IMR-90 (cell line): ENCODE measurements around the gene RALGAPA2. TPM values are rescaled to one million over a fixed set of nuclear protein-coding genes. Genes with fewer than 3 reads are reported as not detected.

Experiments used
- ATAC-seq: fragments of 200-7000 bp; cut with Tn5 transposase; 2 replicates; pipeline ENCODE4 v1.9.1; 2020; ENCODE audit warnings: low read depth, mild to moderate bottlenecking, moderate library complexity
- BruUV-seq: library from RNA; stranded (reverse); fragments of 400-500 nt; replicated peaks from 2 replicates; lab custom pipeline; 2021; lab: Mats Ljungman, UMichigan
- CTCF ChIA-PET: fragments of 300-600 bp; formaldehyde crosslinking; extraction: SDS; loops from one replicate; lab custom pipeline; 2021; ENCODE audit warnings: antibody characterized with exemption; lab: Yijun Ruan, JAX
- POLR2A ChIA-PET: fragments of 300-600 bp; sonication (Branson Sonifier 250); formaldehyde crosslinking; loops from one replicate; lab custom pipeline; 2022; ENCODE audit warnings: antibody characterized with exemption; ENCODE audit not compliant: unreplicated experiment; lab: Charles Lee
- DNase-seq: peaks from one replicate; pipeline ENCODE4 v3.0.0; 2013
- H2AFZ ChIP-seq: replicated peaks from 2 replicates; pipeline ENCODE3; 2013; ENCODE audit warnings: low read length, mild to moderate bottlenecking; ENCODE audit not compliant: poor library complexity
- H2AK5ac ChIP-seq: 2 replicates; pipeline ENCODE4 v1.6.1; 2013; ENCODE audit warnings: low read depth, low read length, inconsistent platforms
- H2AK9ac ChIP-seq: replicated peaks from 2 replicates; pipeline ENCODE3; 2013; ENCODE audit warnings: mild to moderate bottlenecking, low read depth, low read length, moderate library complexity; ENCODE audit not compliant: poor library complexity
- H2BK120ac ChIP-seq: 2 replicates; pipeline ENCODE4 v1.6.1; 2013; ENCODE audit warnings: low read depth, low read length, inconsistent platforms
- H2BK15ac ChIP-seq: 3 replicates; pipeline ENCODE4 v1.6.1; 2013; ENCODE audit warnings: low read depth, low read length, inconsistent platforms
- H2BK20ac ChIP-seq: 2 replicates; pipeline ENCODE4 v1.6.1; 2013; ENCODE audit warnings: low read depth, mild to moderate bottlenecking, inconsistent platforms, low read length, moderate library complexity
- H2BK5ac ChIP-seq: 2 replicates; pipeline ENCODE4 v1.6.1; 2013; ENCODE audit warnings: mild to moderate bottlenecking, low read depth, low read length, inconsistent platforms; ENCODE audit not compliant: poor library complexity, severe bottlenecking
- H3K14ac ChIP-seq: replicated peaks from 2 replicates; pipeline ENCODE4 v1.6.1; 2013; ENCODE audit warnings: low read depth, low read length, inconsistent platforms
- H3K18ac ChIP-seq: 2 replicates; pipeline ENCODE4 v1.6.1; 2013; ENCODE audit warnings: low read depth, low read length, control low read depth
- H3K23ac ChIP-seq: 2 replicates; pipeline ENCODE4 v1.6.1; 2013; ENCODE audit warnings: low read depth, low read length, inconsistent platforms
- H3K27ac ChIP-seq: 2 replicates; pipeline ENCODE4 v1.5.1; 2013; ENCODE audit warnings: mild to moderate bottlenecking, control low read depth, low read length; ENCODE audit not compliant: insufficient read depth
- H3K27me3 ChIP-seq: 2 replicates; pipeline ENCODE4 v1.6.1; 2013; ENCODE audit warnings: low read length; ENCODE audit not compliant: control insufficient read depth, insufficient read depth
- H3K36me3 ChIP-seq: 2 replicates; pipeline ENCODE4 v1.6.1; 2013; ENCODE audit warnings: low read length, mixed read lengths; ENCODE audit not compliant: control insufficient read depth, insufficient read depth
- H3K4ac ChIP-seq: 2 replicates; pipeline ENCODE4 v1.6.1; 2013; ENCODE audit warnings: low read depth, low read length, inconsistent platforms
- H3K4me1 ChIP-seq: 2 replicates; pipeline ENCODE4 v1.6.1; 2013; ENCODE audit warnings: low read length, mixed read lengths; ENCODE audit not compliant: control insufficient read depth, insufficient read depth
- H3K4me2 ChIP-seq: 2 replicates; pipeline ENCODE4 v1.6.1; 2013; ENCODE audit warnings: low read depth, mild to moderate bottlenecking, control low read depth, low read length, moderate library complexity
- H3K4me3 ChIP-seq: 2 replicates; pipeline ENCODE4 v1.5.1; 2013; ENCODE audit warnings: low read depth, mild to moderate bottlenecking, control low read depth, low read length, moderate library complexity; ENCODE audit not compliant: insufficient read depth
- H3K56ac ChIP-seq: 2 replicates; pipeline ENCODE4 v1.6.1; 2013; ENCODE audit warnings: low read length, inconsistent platforms; ENCODE audit not compliant: insufficient read depth; ENCODE audit errors: extremely low read depth
- H3K79me1 ChIP-seq, 2 experiments: 2 replicates each; pipeline ENCODE4 v1.6.1; 2013; ENCODE audit warnings: low read length in 2 of 2, inconsistent platforms in 1 of 2, low read depth in 1 of 2
- H3K9ac ChIP-seq: 2 replicates; pipeline ENCODE4 v1.6.1; 2013; ENCODE audit warnings: low read depth, low read length, control low read depth
- H3K9me1 ChIP-seq: 2 replicates; pipeline ENCODE4 v1.6.1; 2013; ENCODE audit warnings: low read length, inconsistent platforms; ENCODE audit not compliant: insufficient read depth
- H3K9me3 ChIP-seq: 2 replicates; pipeline ENCODE4 v1.6.1; 2013; ENCODE audit warnings: low read length; ENCODE audit not compliant: control insufficient read depth, insufficient read depth
- H4K20me1 ChIP-seq: 2 replicates; pipeline ENCODE4 v1.6.1; 2013; ENCODE audit warnings: low read length, inconsistent platforms; ENCODE audit not compliant: insufficient read depth
- H4K5ac ChIP-seq: 2 replicates; pipeline ENCODE4 v1.6.1; 2013; ENCODE audit warnings: mild to moderate bottlenecking, low read depth, low read length, control low read depth
- H4K8ac ChIP-seq, 2 experiments: 2 replicates each; pipeline ENCODE4 v1.6.1; 2013; ENCODE audit warnings: low read depth in 2 of 2, low read length in 2 of 2, control low read depth in 1 of 2, inconsistent platforms in 1 of 2
- H4K91ac ChIP-seq: 2 replicates; pipeline ENCODE4 v1.6.1; 2013; ENCODE audit warnings: low read depth, low read length, inconsistent platforms; ENCODE audit not compliant: insufficient read depth
- BHLHE40 ChIP-seq: fragments of 150-350 bp; IDR thresholded peaks from 2 replicates; pipeline ENCODE4 v1.6.1; 2016; ENCODE audit warnings: mild to moderate bottlenecking, low read depth, low read length
- CEBPB ChIP-seq: IDR thresholded peaks from 2 replicates; pipeline ENCODE4 v1.6.1; 2012; ENCODE audit warnings: low read depth, low read length, improper control_type of control experiment
- CHD1 ChIP-seq: IDR thresholded peaks from 2 replicates; pipeline ENCODE4 v1.6.1; 2012; ENCODE audit warnings: low read depth, low read length, improper control_type of control experiment
- FOS ChIP-seq: fragments of 150-350 bp; IDR thresholded peaks from 2 replicates; pipeline ENCODE4 v1.6.1; 2016; ENCODE audit warnings: low read depth, low read length
- MAFK ChIP-seq: IDR thresholded peaks from 2 replicates; pipeline ENCODE4 v1.6.1; 2012; ENCODE audit warnings: low read depth, low read length, improper control_type of control experiment
- MAZ ChIP-seq: IDR thresholded peaks from 2 replicates; pipeline ENCODE4 v1.6.1; 2012; ENCODE audit warnings: low read depth, mild to moderate bottlenecking, low read length, improper control_type of control experiment, moderate library complexity, borderline replicate concordance
- NFE2L2 ChIP-seq: fragments of 150-350 bp; IDR thresholded peaks from 2 replicates; pipeline ENCODE4 v1.6.1; 2016; ENCODE audit warnings: low read depth, mild to moderate bottlenecking, low read length
- POLR2A ChIP-seq: IDR thresholded peaks from 2 replicates; pipeline ENCODE4 v1.6.1; 2012; ENCODE audit warnings: mild to moderate bottlenecking, low read depth, low read length
- SMC3 ChIP-seq: fragments of 150-350 bp; IDR thresholded peaks from 2 replicates; pipeline ENCODE4 v1.6.1; 2016; ENCODE audit warnings: low read depth, mild to moderate bottlenecking, antibody characterized with exemption, low read length, moderate library complexity
- WGBS, 2 experiments: methylation state at CpG; one replicate each; pipeline versions ENCODE4 v1.1.5 to v1.1.7; 2013; ENCODE audit warnings: missing lambda C conversion rate in 2 of 2; ENCODE audit not compliant: insufficient read length in 1 of 2; ENCODE audit errors: extremely low coverage in 2 of 2; 5-methylcytosine and 5-hydroxymethylcytosine counted together
- dilution Hi-C: fragments of 300-500 bp; cut with HindIII; formaldehyde crosslinking; loops from one replicate; pipeline ENCODE4 v1.14.3; 2018; ENCODE audit warnings: low sequenced_read_pairs; ENCODE audit not compliant: unreplicated experiment
- in situ Hi-C: fragments of 300-500 bp; cut with MboI; formaldehyde crosslinking; loops from 3 replicates; pipeline ENCODE4 v1.14.3; 2019; ENCODE audit warnings: low sequenced_read_pairs, inconsistent platforms, mixed read lengths
- intact Hi-C: fragments of 100-400 bp; cut with micrococcal nuclease; formaldehyde crosslinking; loops from 2 replicates; pipeline ENCODE4 v1.10.0; 2022
- polyA plus RNA-seq, 3 experiments: library from polyadenylated mRNA; depleted of rRNA; stranded (reverse); fragments of >200 nt; gene quantifications; 2 replicates each; pipeline ENCODE4 v1.2.3, GENCODE V29; 2012; ENCODE audit warnings: low replicate concordance in 1 of 3
- total RNA-seq: library from RNA; depleted of rRNA; stranded (reverse); fragments of >200 nt; gene quantifications from 2 replicates; pipeline ENCODE4 v1.2.3, GENCODE V29; 2012
- TF ChIP-seq, protein P1 (sequence below): fragments of 150-350 bp; IDR thresholded peaks from 2 replicates; pipeline ENCODE4 v1.6.1; 2017; ENCODE audit warnings: mild to moderate bottlenecking, antibody characterized with exemption, low read length, low read depth
- TF ChIP-seq, protein P2 (sequence below): conservative IDR thresholded peaks from 2 replicates; pipeline ENCODE4 v1.5.1; 2012; ENCODE audit warnings: mild to moderate bottlenecking, low read depth, low read length, improper control_type of control experiment
- TF ChIP-seq, protein P3 (sequence below): fragments of 150-350 bp; IDR thresholded peaks from 2 replicates; pipeline ENCODE4 v1.6.1; 2016; ENCODE audit warnings: low read depth, mild to moderate bottlenecking, low read length, moderate library complexity, borderline replicate concordance

The RALGAPA2 gene
- total and polyA plus RNA-seq, 2 of the 4 experiments (the other 2 are of a cell fraction), result 1.3 to 3.9 TPM

DNA sequence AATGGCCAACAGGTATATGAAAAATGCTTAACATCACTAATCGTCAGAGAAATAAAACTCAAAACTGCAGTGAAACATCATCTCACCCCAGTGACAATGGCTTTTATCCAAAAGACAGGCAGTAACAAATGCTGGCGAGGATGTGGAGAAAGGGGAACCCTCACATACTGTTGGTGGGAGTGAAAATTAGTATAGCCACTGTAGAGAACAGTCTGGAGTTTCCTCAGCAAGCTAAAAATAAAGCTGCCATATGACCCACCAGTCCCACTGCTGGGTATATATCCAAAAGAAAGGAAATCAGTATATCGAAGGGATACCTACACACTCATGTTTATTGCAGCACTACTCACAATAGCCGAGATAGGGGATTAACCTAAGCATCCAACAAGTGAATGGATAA lies 368.0 kb downstream of the RALGAPA2 start:
- Histone ChIP-seq H4K5ac (no peak overlapping the region), H2BK120ac (no peak overlapping the region), H2BK15ac (no peak overlapping the region), H3K4ac (no peak overlapping the region), H2AK5ac (no peak overlapping the region), H3K14ac (no peak overlapping the region), H2BK20ac (no peak overlapping the region), H3K18ac (no peak overlapping the region), H4K91ac (no peak overlapping the region), H3K56ac (no peak overlapping the region), H2AK9ac (no peak overlapping the region), H3K4me2 (no peak overlapping the region), H3K9me1 (no peaks in the 10 kb centered on the region), H2BK5ac (no peak overlapping the region), H3K27me3 (peaks cover 3% of the 10 kb centered on the region), H3K4me1 (no peaks in the 10 kb centered on the region), H4K20me1 (no peaks in the 10 kb centered on the region), H3K79me1 (no peaks in the 10 kb centered on the region), H3K27ac (no peak overlapping the region), H3K9me3 (no peaks in the 10 kb centered on the region), H3K9ac (no peak overlapping the region), H4K8ac (no peak overlapping the region), H3K36me3 (no peaks in the 10 kb centered on the region), H3K4me3 (no peak overlapping the region), H3K23ac (no peak overlapping the region), H2AFZ (no peak overlapping the region)
- intact Hi-C loops, result no loop called here
- ChIA-PET POLR2A (no interaction called here), CTCF (no interaction called here)
- in situ Hi-C loops, result no loop called here
- dilution Hi-C loops, result no loop called here
- ATAC-seq, result no peak
- TF ChIP-seq, protein P1, sequence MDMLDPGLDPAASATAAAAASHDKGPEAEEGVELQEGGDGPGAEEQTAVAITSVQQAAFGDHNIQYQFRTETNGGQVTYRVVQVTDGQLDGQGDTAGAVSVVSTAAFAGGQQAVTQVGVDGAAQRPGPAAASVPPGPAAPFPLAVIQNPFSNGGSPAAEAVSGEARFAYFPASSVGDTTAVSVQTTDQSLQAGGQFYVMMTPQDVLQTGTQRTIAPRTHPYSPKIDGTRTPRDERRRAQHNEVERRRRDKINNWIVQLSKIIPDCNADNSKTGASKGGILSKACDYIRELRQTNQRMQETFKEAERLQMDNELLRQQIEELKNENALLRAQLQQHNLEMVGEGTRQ, result no peak
- no peak for TF ChIP-seq NFE2L2
- TF ChIP-seq, protein P2, sequence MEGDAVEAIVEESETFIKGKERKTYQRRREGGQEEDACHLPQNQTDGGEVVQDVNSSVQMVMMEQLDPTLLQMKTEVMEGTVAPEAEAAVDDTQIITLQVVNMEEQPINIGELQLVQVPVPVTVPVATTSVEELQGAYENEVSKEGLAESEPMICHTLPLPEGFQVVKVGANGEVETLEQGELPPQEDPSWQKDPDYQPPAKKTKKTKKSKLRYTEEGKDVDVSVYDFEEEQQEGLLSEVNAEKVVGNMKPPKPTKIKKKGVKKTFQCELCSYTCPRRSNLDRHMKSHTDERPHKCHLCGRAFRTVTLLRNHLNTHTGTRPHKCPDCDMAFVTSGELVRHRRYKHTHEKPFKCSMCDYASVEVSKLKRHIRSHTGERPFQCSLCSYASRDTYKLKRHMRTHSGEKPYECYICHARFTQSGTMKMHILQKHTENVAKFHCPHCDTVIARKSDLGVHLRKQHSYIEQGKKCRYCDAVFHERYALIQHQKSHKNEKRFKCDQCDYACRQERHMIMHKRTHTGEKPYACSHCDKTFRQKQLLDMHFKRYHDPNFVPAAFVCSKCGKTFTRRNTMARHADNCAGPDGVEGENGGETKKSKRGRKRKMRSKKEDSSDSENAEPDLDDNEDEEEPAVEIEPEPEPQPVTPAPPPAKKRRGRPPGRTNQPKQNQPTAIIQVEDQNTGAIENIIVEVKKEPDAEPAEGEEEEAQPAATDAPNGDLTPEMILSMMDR, result no peak
- TF ChIP-seq CEBPB, result no peak
- TF ChIP-seq SMC3, result no peak
- no peak for TF ChIP-seq FOS
- TF ChIP-seq, protein P3, sequence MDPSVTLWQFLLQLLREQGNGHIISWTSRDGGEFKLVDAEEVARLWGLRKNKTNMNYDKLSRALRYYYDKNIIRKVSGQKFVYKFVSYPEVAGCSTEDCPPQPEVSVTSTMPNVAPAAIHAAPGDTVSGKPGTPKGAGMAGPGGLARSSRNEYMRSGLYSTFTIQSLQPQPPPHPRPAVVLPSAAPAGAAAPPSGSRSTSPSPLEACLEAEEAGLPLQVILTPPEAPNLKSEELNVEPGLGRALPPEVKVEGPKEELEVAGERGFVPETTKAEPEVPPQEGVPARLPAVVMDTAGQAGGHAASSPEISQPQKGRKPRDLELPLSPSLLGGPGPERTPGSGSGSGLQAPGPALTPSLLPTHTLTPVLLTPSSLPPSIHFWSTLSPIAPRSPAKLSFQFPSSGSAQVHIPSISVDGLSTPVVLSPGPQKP, result no peak
- no peak for TF ChIP-seq CHD1
- no peak for TF ChIP-seq MAZ
- TF ChIP-seq BHLHE40, result no peak
- no peak for TF ChIP-seq POLR2A
- no peak for TF ChIP-seq MAFK
- no peak for DNase-seq
- WGBS, 2 experiments, result no CpG with 5 or more reads among the region's 4 CpGs
- no TSS peak for BruUV-seq
